ENCODE results near the gene ARSG. TPM values are rescaled to one million over a fixed set of nuclear protein-coding genes. Genes with fewer than 3 reads are reported as not detected.
"Not testable (repeated sequence)": the region's sequence is repeated elsewhere in the genome, so short reads cannot be mapped to it uniquely, and the experiment has no call there.

The ARSG gene
- polyA plus RNA-seq, 1 donor from 2014 or later, result 16.9 TPM

DNA sequence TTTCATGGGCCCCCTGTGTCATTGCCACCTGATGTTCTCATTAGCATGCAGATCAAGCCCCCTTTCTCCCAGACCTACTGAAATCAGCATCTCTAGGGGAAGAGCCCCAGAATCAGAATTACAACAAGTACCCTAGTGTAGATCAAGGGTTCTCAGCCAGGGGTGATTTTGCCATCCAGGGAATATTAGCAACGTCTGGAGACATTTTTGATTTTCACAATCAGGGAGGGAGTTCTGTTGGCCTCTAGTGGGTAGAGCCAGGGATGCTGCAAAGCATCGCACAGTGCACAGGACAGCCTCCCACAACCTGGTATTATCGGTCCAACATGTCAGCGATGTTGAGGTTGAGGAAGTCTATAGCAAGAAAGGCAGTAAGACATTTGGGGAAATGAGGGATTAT lies 36.1 kb upstream of the ARSG start:
- Histone ChIP-seq H3K9me3 (ENCODE audit: low read length) (no peaks in the 10 kb centered on the region), H3K36me3 (ENCODE audit: insufficient read depth, low read length) (no peaks in the 10 kb centered on the region), H3K27me3 (ENCODE audit: insufficient read depth, low read depth, low read length) (no peaks in the 10 kb centered on the region), H4K20me1 (ENCODE audit: insufficient read depth) (no peaks in the 10 kb centered on the region), H3K79me2 (replicated peaks; ENCODE audit: insufficient read depth, low read length) (no peaks in the 10 kb centered on the region), H3K9me2 (ENCODE audit: insufficient read depth, low read length) (no peaks in the 10 kb centered on the region), H3F3A (ENCODE audit: insufficient read depth, low read length, poor library complexity, severe bottlenecking) (no peaks in the 10 kb centered on the region), H2AFZ (ENCODE audit: low read depth, low read length) (no peak overlapping the region), H3K4me2 (ENCODE audit: low read length) (no peak overlapping the region), H3K27ac (ENCODE audit: low read length) (no peak overlapping the region), H3K4me3 (ENCODE audit: low read length) (no peak overlapping the region), H3K9ac (ENCODE audit: low read length) (no peak overlapping the region)
- TF ChIP-seq TAF1 (IDR thresholded peaks at IDR 0.05; ENCODE audit: low read depth), result no peak
- no peak for TF ChIP-seq EZH2 (IDR thresholded peaks at IDR 0.05; ENCODE audit: borderline replicate concordance, insufficient read depth, low read length, poor library complexity, severe bottlenecking)
- no peak for TF ChIP-seq MXI1 (conservative IDR thresholded peaks at IDR 0.05; ENCODE audit: poor library complexity, severe bottlenecking)
- TF ChIP-seq, protein P1, sequence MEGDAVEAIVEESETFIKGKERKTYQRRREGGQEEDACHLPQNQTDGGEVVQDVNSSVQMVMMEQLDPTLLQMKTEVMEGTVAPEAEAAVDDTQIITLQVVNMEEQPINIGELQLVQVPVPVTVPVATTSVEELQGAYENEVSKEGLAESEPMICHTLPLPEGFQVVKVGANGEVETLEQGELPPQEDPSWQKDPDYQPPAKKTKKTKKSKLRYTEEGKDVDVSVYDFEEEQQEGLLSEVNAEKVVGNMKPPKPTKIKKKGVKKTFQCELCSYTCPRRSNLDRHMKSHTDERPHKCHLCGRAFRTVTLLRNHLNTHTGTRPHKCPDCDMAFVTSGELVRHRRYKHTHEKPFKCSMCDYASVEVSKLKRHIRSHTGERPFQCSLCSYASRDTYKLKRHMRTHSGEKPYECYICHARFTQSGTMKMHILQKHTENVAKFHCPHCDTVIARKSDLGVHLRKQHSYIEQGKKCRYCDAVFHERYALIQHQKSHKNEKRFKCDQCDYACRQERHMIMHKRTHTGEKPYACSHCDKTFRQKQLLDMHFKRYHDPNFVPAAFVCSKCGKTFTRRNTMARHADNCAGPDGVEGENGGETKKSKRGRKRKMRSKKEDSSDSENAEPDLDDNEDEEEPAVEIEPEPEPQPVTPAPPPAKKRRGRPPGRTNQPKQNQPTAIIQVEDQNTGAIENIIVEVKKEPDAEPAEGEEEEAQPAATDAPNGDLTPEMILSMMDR (IDR thresholded peaks at IDR 0.05; ENCODE audit: poor library complexity, severe bottlenecking), result no peak
- TF ChIP-seq RAD21 (conservative IDR thresholded peaks at IDR 0.05), result no peak
- TF ChIP-seq EP300 (conservative IDR thresholded peaks at IDR 0.05; ENCODE audit: poor library complexity, severe bottlenecking), result no peak
- TF ChIP-seq, protein P2, sequence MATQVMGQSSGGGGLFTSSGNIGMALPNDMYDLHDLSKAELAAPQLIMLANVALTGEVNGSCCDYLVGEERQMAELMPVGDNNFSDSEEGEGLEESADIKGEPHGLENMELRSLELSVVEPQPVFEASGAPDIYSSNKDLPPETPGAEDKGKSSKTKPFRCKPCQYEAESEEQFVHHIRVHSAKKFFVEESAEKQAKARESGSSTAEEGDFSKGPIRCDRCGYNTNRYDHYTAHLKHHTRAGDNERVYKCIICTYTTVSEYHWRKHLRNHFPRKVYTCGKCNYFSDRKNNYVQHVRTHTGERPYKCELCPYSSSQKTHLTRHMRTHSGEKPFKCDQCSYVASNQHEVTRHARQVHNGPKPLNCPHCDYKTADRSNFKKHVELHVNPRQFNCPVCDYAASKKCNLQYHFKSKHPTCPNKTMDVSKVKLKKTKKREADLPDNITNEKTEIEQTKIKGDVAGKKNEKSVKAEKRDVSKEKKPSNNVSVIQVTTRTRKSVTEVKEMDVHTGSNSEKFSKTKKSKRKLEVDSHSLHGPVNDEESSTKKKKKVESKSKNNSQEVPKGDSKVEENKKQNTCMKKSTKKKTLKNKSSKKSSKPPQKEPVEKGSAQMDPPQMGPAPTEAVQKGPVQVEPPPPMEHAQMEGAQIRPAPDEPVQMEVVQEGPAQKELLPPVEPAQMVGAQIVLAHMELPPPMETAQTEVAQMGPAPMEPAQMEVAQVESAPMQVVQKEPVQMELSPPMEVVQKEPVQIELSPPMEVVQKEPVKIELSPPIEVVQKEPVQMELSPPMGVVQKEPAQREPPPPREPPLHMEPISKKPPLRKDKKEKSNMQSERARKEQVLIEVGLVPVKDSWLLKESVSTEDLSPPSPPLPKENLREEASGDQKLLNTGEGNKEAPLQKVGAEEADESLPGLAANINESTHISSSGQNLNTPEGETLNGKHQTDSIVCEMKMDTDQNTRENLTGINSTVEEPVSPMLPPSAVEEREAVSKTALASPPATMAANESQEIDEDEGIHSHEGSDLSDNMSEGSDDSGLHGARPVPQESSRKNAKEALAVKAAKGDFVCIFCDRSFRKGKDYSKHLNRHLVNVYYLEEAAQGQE (IDR thresholded peaks at IDR 0.05; ENCODE audit: borderline replicate concordance), result no peak
- TF ChIP-seq POLR2AphosphoS5 (IDR thresholded peaks at IDR 0.05), result no peak
- no peak for TF ChIP-seq SMC3 (conservative IDR thresholded peaks at IDR 0.05; ENCODE audit: poor library complexity)

DNA sequence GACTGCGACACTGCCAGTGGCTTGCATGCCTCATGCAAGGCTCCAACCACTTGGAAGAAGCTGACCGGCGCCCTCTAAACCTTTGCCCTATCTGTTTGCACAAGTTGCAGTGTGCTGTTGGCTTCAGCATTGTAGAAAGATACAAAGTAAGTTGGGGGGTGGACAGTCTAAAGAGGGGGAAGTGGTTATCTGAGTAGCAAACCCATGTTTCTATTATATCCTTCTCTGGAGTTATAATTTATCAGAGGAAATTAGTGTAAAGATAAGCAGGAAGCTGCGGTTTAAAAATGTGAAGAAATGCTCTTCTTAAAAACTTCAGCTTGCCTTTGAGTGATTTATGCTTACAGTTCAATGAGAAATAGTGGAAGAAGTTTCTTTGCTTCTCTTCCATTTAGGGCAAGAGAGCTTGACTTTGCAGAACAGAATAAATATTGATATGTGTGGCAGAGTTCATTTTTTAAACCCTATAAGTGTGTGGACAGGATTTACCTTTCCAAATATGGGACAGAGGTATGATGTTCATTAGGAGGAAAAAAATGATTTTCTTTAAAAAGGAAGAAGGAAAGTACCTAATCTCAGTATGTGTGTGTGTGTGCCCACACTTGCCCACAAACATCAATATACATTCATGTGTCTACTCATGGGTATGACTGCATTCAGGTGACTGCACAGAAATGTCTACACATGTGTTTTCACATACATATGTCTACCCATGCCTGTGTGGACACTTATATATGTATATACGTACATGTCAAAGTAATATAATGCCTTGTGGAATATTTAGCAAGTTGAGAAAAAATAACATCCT lies 35.4 kb upstream of the ARSG start:
- Histone ChIP-seq H3K9ac (ENCODE audit: low read length) (no peak overlapping the region), H3K9me2 (ENCODE audit: insufficient read depth, low read length) (no peaks in the 10 kb centered on the region), H3K4me3 (ENCODE audit: low read length) (no peak overlapping the region), H3K4me2 (ENCODE audit: low read length) (no peak overlapping the region), H3K27ac (ENCODE audit: low read length) (no peak overlapping the region), H3F3A (ENCODE audit: insufficient read depth, low read length, poor library complexity, severe bottlenecking) (no peaks in the 10 kb centered on the region), H4K20me1 (ENCODE audit: insufficient read depth) (no peaks in the 10 kb centered on the region), H3K79me2 (replicated peaks; ENCODE audit: insufficient read depth, low read length) (no peaks in the 10 kb centered on the region), H2AFZ (ENCODE audit: low read depth, low read length) (no peak overlapping the region), H3K9me3 (ENCODE audit: low read length) (no peaks in the 10 kb centered on the region), H3K27me3 (ENCODE audit: insufficient read depth, low read depth, low read length) (no peaks in the 10 kb centered on the region), H3K36me3 (ENCODE audit: insufficient read depth, low read length) (no peaks in the 10 kb centered on the region)
- TF ChIP-seq RAD21 (conservative IDR thresholded peaks at IDR 0.05) (no peak), EP300 (conservative IDR thresholded peaks at IDR 0.05; ENCODE audit: poor library complexity, severe bottlenecking) (no peak), EZH2 (IDR thresholded peaks at IDR 0.05; ENCODE audit: borderline replicate concordance, insufficient read depth, low read length, poor library complexity, severe bottlenecking) (no peak), MXI1 (conservative IDR thresholded peaks at IDR 0.05; ENCODE audit: poor library complexity, severe bottlenecking) (no peak), TAF1 (IDR thresholded peaks at IDR 0.05; ENCODE audit: low read depth) (no peak), POLR2AphosphoS5 (IDR thresholded peaks at IDR 0.05) (no peak), SMC3 (conservative IDR thresholded peaks at IDR 0.05; ENCODE audit: poor library complexity) (no peak)
- TF ChIP-seq, protein P2 (IDR thresholded peaks at IDR 0.05; ENCODE audit: borderline replicate concordance), result no peak
- TF ChIP-seq, protein P1 (IDR thresholded peaks at IDR 0.05; ENCODE audit: poor library complexity, severe bottlenecking), result no peak

DNA sequence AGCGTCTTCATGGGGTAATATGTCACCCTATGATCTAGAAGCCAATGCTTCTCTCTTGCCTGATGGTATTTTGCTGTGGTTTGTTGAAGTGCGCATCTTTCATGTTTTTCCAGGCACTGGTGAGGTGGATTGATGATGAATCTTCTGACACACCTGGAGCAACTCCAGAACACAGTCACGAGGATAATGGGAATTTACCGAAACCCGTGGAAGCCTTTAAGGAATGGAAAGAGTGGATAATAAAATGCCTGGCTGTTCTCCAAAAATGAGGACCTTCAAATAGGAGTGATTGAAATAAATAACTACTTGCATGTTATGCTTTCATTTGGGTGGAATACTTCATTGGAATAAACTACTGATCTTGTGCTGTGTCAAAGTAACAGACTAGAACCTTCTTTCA lies 34.6 kb upstream of the ARSG start:
- H3K79me2 ChIP-seq (replicated peaks; ENCODE audit: insufficient read depth, low read length); H3K4me2 ChIP-seq (ENCODE audit: low read length); H3F3A ChIP-seq (ENCODE audit: insufficient read depth, low read length, poor library complexity, severe bottlenecking); H3K9me3 ChIP-seq (ENCODE audit: low read length); H4K20me1 ChIP-seq (ENCODE audit: insufficient read depth); H3K9ac ChIP-seq (ENCODE audit: low read length); H3K9me2 ChIP-seq (ENCODE audit: insufficient read depth, low read length); H3K4me3 ChIP-seq (ENCODE audit: low read length); H3K27ac ChIP-seq (ENCODE audit: low read length); H3K27me3 ChIP-seq (ENCODE audit: insufficient read depth, low read depth, low read length); H2AFZ ChIP-seq (ENCODE audit: low read depth, low read length); H3K36me3 ChIP-seq (ENCODE audit: insufficient read depth, low read length): not testable (repeated sequence)
